Neural crest cell (in vitro differentiated cells): Measurements from ENCODE around the gene NGEF. TPM values are rescaled to one million over a fixed set of nuclear protein-coding genes. Genes with fewer than 3 reads are reported as not detected.

ENCODE experiments used
- DNase-seq: peaks from one replicate; pipeline ENCODE4 v3.0.0; 2021; ENCODE audit warnings: low read depth, mixed read lengths, low spot score
- H3K27ac Mint-ChIP-seq: one replicate; pipeline ENCODE4 v1.8.0; 2021; ENCODE audit warnings: mild to moderate bottlenecking, mixed read lengths; ENCODE audit not compliant: unreplicated experiment
- H3K27me3 Mint-ChIP-seq: 2 replicates; pipeline ENCODE4 v1.8.0; 2021; ENCODE audit warnings: low read depth, mild to moderate bottlenecking, mixed read lengths
- H3K36me3 Mint-ChIP-seq: 2 replicates; pipeline ENCODE4 v1.8.0; 2021; ENCODE audit warnings: low read depth, mild to moderate bottlenecking, mixed read lengths
- H3K4me1 Mint-ChIP-seq: 2 replicates; pipeline ENCODE4 v1.8.0; 2021; ENCODE audit warnings: mixed read lengths
- H3K4me3 Mint-ChIP-seq: one replicate; pipeline ENCODE4 v1.8.0; 2021; ENCODE audit warnings: mild to moderate bottlenecking, mixed read lengths
- H3K9me3 Mint-ChIP-seq: 2 replicates; pipeline ENCODE4 v1.8.0; 2021; ENCODE audit warnings: mixed read lengths
- total RNA-seq: library from RNA; stranded (reverse); gene quantifications from 2 replicates; pipeline ENCODE4 v1.2.1, GENCODE V29; 2021
- TF ChIP-seq, protein P1 (sequence below): fragments of 200-600 bp; sonication (generic); conservative IDR thresholded peaks from 2 replicates; pipeline ENCODE4 v1.5.0; 2021; ENCODE audit warnings: antibody characterized with exemption, mild to moderate bottlenecking

Gene NGEF
- total RNA-seq, 1 donor from 2014 or later: 0.96 TPM

DNA sequence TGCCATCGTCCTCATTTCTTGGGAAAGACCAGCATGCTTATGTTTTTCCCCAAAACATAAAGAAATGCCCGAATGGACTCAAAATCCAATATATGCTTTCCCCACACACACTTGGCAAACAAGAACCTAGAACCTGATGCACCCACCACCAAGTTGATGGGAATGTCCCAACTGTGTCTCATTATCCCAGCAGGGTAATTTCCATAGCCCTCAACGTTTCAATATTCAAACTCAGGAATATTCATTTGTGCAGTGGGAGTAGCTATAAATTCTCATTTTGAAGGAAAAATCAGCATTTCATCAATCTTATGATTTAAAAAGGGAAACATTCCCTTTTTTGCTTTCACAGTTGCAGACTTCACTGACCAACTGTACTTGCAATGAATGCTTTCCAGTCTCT, 92.3 kb downstream of the NGEF start:
- H3K27me3 Mint-ChIP-seq: peaks cover 71% of the 10 kb centered on the region
- H3K4me1 Mint-ChIP-seq: no peaks in the 10 kb centered on the region
- no peak for DNase-seq
- TF ChIP-seq, protein P1, sequence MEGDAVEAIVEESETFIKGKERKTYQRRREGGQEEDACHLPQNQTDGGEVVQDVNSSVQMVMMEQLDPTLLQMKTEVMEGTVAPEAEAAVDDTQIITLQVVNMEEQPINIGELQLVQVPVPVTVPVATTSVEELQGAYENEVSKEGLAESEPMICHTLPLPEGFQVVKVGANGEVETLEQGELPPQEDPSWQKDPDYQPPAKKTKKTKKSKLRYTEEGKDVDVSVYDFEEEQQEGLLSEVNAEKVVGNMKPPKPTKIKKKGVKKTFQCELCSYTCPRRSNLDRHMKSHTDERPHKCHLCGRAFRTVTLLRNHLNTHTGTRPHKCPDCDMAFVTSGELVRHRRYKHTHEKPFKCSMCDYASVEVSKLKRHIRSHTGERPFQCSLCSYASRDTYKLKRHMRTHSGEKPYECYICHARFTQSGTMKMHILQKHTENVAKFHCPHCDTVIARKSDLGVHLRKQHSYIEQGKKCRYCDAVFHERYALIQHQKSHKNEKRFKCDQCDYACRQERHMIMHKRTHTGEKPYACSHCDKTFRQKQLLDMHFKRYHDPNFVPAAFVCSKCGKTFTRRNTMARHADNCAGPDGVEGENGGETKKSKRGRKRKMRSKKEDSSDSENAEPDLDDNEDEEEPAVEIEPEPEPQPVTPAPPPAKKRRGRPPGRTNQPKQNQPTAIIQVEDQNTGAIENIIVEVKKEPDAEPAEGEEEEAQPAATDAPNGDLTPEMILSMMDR: no peak
- no peaks in the 10 kb centered on the region for H3K36me3 Mint-ChIP-seq
- H3K9me3 Mint-ChIP-seq: no peaks in the 10 kb centered on the region
- no peak overlapping the region for H3K4me3 Mint-ChIP-seq
- no peak overlapping the region for H3K27ac Mint-ChIP-seq

DNA sequence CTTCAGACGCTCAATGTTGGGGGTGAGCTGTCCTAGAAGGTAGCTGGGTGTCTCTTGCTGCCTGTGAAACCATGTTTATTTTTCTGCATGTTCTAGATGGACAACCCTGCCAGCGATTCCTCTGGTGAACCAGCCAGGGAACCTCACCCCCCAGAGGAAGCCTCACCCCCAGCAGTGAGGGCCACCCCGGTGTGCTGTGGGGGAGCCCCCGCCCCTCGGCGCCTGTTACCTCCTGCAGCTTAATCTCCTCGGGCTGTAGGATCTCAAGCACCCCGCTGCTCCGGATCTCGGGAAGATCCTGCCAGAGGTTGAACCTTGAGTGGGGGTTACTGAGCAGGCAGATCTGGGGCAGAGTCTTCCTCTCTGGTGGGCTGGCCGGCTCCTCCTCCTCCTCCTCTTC, 93.0 kb downstream of the NGEF start:
- no peak for DNase-seq
- H3K27me3 Mint-ChIP-seq: peaks cover 69% of the 10 kb centered on the region
- H3K4me1 Mint-ChIP-seq: no peaks in the 10 kb centered on the region
- H3K4me3 Mint-ChIP-seq: no peak overlapping the region
- no peak overlapping the region for H3K27ac Mint-ChIP-seq
- TF ChIP-seq, protein P1: no peak
- no peaks in the 10 kb centered on the region for H3K36me3 Mint-ChIP-seq
- H3K9me3 Mint-ChIP-seq: no peaks in the 10 kb centered on the region

DNA sequence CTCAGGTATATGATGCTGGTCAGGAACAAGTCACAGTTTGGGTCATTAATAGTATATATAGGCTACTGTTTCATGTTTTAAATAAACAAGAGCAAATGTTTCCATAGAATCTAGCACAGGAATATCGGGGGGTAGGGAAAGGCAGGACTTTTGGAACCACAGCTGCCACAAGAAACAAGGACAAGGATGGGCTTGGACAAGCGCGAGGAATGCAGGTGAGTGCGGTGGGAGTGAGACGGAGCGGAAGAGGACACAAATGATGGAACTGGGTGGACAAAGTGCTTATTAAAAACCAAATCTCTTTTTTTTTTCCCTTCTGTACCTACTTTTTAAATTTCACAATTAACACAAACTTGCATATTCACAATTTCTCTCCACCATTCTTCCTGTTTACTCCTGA, 93.9 kb downstream of the NGEF start:
- H3K27ac Mint-ChIP-seq: no peak overlapping the region
- H3K4me1 Mint-ChIP-seq: no peaks in the 10 kb centered on the region
- TF ChIP-seq, protein P1: no peak
- no peaks in the 10 kb centered on the region for H3K9me3 Mint-ChIP-seq
- no peak overlapping the region for H3K4me3 Mint-ChIP-seq
- peaks cover 61% of the 10 kb centered on the region for H3K27me3 Mint-ChIP-seq
- H3K36me3 Mint-ChIP-seq: no peaks in the 10 kb centered on the region
- DNase-seq: no peak

DNA sequence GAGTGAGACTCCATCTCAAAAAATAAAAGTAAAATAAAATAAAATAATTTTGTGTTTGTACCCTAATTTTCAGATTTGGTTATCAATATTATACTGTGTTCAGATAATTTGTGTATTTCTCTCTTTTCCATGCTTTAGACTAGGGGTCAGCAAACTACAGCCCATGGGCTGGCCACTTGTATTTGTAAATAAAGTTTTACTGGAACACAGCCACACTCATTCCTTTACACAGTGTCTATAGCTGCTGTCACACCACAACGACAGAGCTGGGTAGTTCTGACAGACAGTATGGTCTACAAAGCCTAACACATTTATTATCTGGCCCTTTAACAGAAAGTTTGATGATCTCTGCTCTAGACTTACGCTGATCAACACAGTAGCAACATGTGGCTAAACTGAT, 99.2 kb downstream of the NGEF start:
- peaks cover 17% of the 10 kb centered on the region for H3K9me3 Mint-ChIP-seq
- DNase-seq: no peak

DNA sequence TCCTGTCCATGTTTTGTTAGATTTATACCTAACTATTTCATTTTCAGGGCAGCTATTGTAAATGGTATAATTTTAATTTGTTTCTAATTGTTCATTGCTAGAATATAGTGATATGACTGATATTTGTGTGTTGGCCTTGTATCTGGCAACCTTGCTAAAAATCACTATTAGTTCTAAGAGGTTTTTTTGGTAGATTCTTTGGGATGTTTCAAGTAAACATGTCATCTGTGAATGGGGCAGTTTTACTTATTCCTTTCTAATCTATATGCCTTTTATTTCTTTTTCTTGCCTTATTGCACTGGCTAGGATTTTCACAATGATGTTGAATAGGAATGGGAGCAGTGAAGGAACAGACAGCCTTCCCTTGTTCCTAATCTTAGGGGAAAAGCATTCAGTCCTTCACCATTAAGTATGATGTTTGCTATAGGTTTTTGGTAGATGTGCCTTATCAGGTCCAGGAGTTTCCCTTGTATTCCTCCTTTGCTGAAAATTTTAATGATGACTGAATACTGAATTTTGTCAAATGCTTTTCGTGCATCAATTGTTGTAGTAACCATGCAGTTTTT, 101.3 kb downstream of the NGEF start:
- H3K4me1 Mint-ChIP-seq: peaks cover 7% of the 10 kb centered on the region
- TF ChIP-seq, protein P1: no peak
- no peak overlapping the region for H3K4me3 Mint-ChIP-seq
- DNase-seq: no peak
- H3K36me3 Mint-ChIP-seq: peaks cover 8% of the 10 kb centered on the region
- no peak overlapping the region for H3K27ac Mint-ChIP-seq
- H3K27me3 Mint-ChIP-seq: peaks cover 35% of the 10 kb centered on the region
- peaks cover 17% of the 10 kb centered on the region for H3K9me3 Mint-ChIP-seq

More for the DNA sequence above, 99.2 kb downstream of the NGEF start:
- Mint-ChIP-seq H3K4me1 (no peaks in the 10 kb centered on the region), H3K27ac (no peak overlapping the region), H3K27me3 (peaks cover 41% of the 10 kb centered on the region), H3K4me3 (no peak overlapping the region), H3K36me3 (peaks cover 8% of the 10 kb centered on the region)
- TF ChIP-seq, protein P1: no peak

DNA sequence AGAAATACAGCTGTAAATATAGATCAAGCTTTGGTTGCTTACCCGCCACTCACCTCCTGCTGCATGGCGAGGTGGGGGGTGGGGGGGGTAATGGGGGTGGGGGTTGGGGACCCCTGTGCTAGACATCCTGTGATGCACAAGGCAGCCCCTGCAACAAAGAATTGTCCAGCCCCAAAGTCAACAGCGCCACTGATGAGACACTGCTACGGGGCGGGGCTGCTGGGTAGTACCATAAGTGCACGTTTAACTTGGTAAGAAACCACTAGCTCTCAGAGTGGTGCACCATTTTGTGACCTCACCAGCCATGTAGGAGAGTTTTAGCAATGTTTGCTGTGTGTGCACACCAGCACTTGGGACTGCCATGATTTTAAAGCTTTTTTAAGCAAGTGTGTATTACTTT, 102.7 kb downstream of the NGEF start:
- H3K4me3 Mint-ChIP-seq: no peak overlapping the region

More for the DNA sequence above, 102.7 kb downstream of the NGEF start:
- H3K27ac Mint-ChIP-seq: no peak overlapping the region
- H3K4me1 Mint-ChIP-seq: peaks cover 8% of the 10 kb centered on the region
- TF ChIP-seq, protein P1: no peak
- H3K27me3 Mint-ChIP-seq: peaks cover 26% of the 10 kb centered on the region
- no peak for DNase-seq
- H3K9me3 Mint-ChIP-seq: peaks cover 17% of the 10 kb centered on the region
- peaks cover 8% of the 10 kb centered on the region for H3K36me3 Mint-ChIP-seq
